OCI-LY1 (cell line): Measurements from ENCODE around the gene WASF1.
"Not testable (repeated sequence)": the region's sequence is repeated elsewhere in the genome, so short reads cannot be mapped to it uniquely, and the experiment has no call there.

ENCODE experiments used
- H2AFZ ChIP-seq: fragments of 200-600 bp; sonication (generic), shearing (Covaris generic); 2 replicates; pipeline ENCODE4 v1.6.0; 2014; ENCODE audit warnings: antibody characterized with exemption, mild to moderate bottlenecking, low read length
- H3F3A ChIP-seq: fragments of 200-600 bp; sonication (generic), shearing (Covaris generic); 2 replicates; pipeline ENCODE4 v1.6.0; 2014; ENCODE audit warnings: mild to moderate bottlenecking, antibody characterized with exemption, low read length, moderate library complexity; ENCODE audit not compliant: insufficient read depth
- H3K27ac ChIP-seq: fragments of 200-600 bp; sonication (generic); 2 replicates; pipeline ENCODE4 v1.5.1; 2014; ENCODE audit warnings: low read length, mixed run types, mild to moderate bottlenecking, low read depth; ENCODE audit not compliant: poor library complexity, severe bottlenecking
- H3K27me3 ChIP-seq: fragments of 200-600 bp; sonication (generic); 2 replicates; pipeline ENCODE4 v1.6.0; 2014; ENCODE audit warnings: antibody characterized with exemption, mild to moderate bottlenecking, low read length, moderate library complexity; ENCODE audit not compliant: insufficient read depth
- H3K36me3 ChIP-seq: fragments of 200-600 bp; sonication (generic); 2 replicates; pipeline ENCODE4 v1.6.1; 2014; ENCODE audit warnings: mild to moderate bottlenecking, antibody characterized with exemption, low read length, moderate library complexity, mixed read lengths; ENCODE audit not compliant: insufficient read depth
- H3K4me1 ChIP-seq: fragments of 200-600 bp; sonication (generic); 2 replicates; pipeline ENCODE4 v1.5.1; 2014; ENCODE audit warnings: mild to moderate bottlenecking, low read length, moderate library complexity; ENCODE audit not compliant: insufficient read depth, severe bottlenecking
- H3K4me2 ChIP-seq: fragments of 200-600 bp; sonication (generic), shearing (Covaris generic); 2 replicates; pipeline ENCODE4 v1.6.1; 2014; ENCODE audit warnings: low read length
- H3K4me3 ChIP-seq: fragments of 200-600 bp; sonication (generic); 2 replicates; pipeline ENCODE4 v1.5.1; 2014; ENCODE audit warnings: low read length, low read depth, mild to moderate bottlenecking, mixed read lengths; ENCODE audit not compliant: poor library complexity, severe bottlenecking
- H3K79me2 ChIP-seq: fragments of 200-600 bp; shearing (Covaris generic); 2 replicates; pipeline ENCODE4 v1.6.1; 2016; ENCODE audit warnings: mixed run types, low read length, mixed read lengths; ENCODE audit not compliant: insufficient read depth
- H3K9ac ChIP-seq: fragments of 200-600 bp; sonication (generic), shearing (Covaris generic); 2 replicates; pipeline ENCODE4 v1.6.1; 2014; ENCODE audit warnings: mild to moderate bottlenecking, low read length, mixed read lengths
- H3K9me2 ChIP-seq: fragments of 200-600 bp; sonication (generic), shearing (Covaris generic); 2 replicates; pipeline ENCODE4 v1.6.1; 2014; ENCODE audit warnings: low read depth, mild to moderate bottlenecking, low read length, mixed read lengths
- H3K9me3 ChIP-seq: fragments of 200-600 bp; shearing (Covaris generic); 2 replicates; pipeline ENCODE4 v1.6.1; 2014; ENCODE audit warnings: low read length, mixed read lengths
- H4K20me1 ChIP-seq: fragments of 200-600 bp; sonication (generic), shearing (Covaris generic); 2 replicates; pipeline ENCODE4 v1.6.0; 2016; ENCODE audit warnings: mild to moderate bottlenecking, low read length; ENCODE audit not compliant: insufficient read depth
- EZH2 ChIP-seq: fragments of 200-600 bp; sonication (generic), shearing (Covaris generic); IDR thresholded peaks from 2 replicates; pipeline ENCODE4 v1.8.0; 2017; ENCODE audit warnings: borderline replicate concordance, mixed run types, mild to moderate bottlenecking, antibody characterized with exemption, low read length, moderate library complexity, mixed read lengths
- TF ChIP-seq, protein P1 (sequence below): fragments of 200-600 bp; sonication (generic), shearing (Covaris generic); IDR thresholded peaks from 2 replicates; pipeline ENCODE4 v1.5.1; 2017; ENCODE audit warnings: mild to moderate bottlenecking, antibody characterized with exemption, low read length, moderate library complexity, mixed read lengths

Gene WASF1

DNA sequence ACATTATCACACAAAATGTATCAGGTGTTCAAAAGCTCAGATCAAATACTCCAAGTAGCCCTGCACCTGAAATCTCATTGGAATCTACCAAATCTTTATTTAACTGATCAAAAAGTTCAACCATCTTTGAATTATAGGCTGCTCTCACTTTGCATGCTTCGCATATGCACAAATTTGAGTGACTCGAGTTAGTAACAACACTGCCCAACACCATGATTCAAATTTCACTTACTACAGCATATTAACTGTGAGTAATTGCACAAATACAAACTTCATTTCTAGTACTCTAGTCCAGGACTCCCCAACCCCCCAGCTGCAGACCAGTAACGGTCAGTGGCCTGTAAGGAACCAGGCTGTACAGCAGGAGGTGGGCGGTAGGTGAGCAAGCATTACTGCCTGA is 51.1 kb downstream of the WASF1 start:
- TF ChIP-seq EZH2 = no peak
- TF ChIP-seq, protein P1, sequence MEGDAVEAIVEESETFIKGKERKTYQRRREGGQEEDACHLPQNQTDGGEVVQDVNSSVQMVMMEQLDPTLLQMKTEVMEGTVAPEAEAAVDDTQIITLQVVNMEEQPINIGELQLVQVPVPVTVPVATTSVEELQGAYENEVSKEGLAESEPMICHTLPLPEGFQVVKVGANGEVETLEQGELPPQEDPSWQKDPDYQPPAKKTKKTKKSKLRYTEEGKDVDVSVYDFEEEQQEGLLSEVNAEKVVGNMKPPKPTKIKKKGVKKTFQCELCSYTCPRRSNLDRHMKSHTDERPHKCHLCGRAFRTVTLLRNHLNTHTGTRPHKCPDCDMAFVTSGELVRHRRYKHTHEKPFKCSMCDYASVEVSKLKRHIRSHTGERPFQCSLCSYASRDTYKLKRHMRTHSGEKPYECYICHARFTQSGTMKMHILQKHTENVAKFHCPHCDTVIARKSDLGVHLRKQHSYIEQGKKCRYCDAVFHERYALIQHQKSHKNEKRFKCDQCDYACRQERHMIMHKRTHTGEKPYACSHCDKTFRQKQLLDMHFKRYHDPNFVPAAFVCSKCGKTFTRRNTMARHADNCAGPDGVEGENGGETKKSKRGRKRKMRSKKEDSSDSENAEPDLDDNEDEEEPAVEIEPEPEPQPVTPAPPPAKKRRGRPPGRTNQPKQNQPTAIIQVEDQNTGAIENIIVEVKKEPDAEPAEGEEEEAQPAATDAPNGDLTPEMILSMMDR = no peak
- Histone ChIP-seq H3K36me3 (no peaks in the 10 kb centered on the region), H3K27me3 (no peaks in the 10 kb centered on the region), H2AFZ (no peak overlapping the region), H3K4me3 (no peak overlapping the region), H4K20me1 (no peaks in the 10 kb centered on the region), H3K79me2 (no peaks in the 10 kb centered on the region), H3K9me3 (no peaks in the 10 kb centered on the region), H3K9ac (no peak overlapping the region), H3K9me2 (no peaks in the 10 kb centered on the region), H3F3A (no peaks in the 10 kb centered on the region), H3K4me1 (no peaks in the 10 kb centered on the region), H3K4me2 (no peak overlapping the region), H3K27ac (no peak overlapping the region)

DNA sequence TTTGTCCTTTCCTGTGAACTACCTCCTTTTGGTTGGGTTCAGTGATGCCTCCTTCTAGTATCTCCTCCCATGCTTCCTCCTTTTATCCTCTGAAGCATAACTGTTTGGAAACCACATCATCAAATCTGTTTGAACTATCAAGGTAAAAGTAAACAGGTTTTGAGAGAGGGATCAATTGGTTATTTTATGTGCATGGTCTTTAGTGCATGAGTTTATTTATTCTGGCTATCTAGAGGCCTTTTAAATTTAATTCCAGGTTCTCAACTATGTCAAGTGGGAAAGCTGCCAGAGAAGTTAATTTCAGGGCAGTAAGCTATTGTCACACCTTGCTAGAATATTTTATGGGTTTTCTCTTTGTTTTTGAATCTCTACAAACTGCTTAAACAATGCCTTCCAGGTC is 54.1 kb downstream of the WASF1 start:
- Histone ChIP-seq H3K4me3 (no peak overlapping the region), H3K36me3 (no peaks in the 10 kb centered on the region), H3K9me3 (no peaks in the 10 kb centered on the region), H3K27ac (no peak overlapping the region), H2AFZ (no peak overlapping the region), H4K20me1 (no peaks in the 10 kb centered on the region), H3K9me2 (no peaks in the 10 kb centered on the region), H3K9ac (no peak overlapping the region), H3F3A (no peaks in the 10 kb centered on the region), H3K27me3 (no peaks in the 10 kb centered on the region), H3K4me2 (no peak overlapping the region), H3K4me1 (no peaks in the 10 kb centered on the region), H3K79me2 (no peaks in the 10 kb centered on the region)
- no peak for TF ChIP-seq EZH2
- TF ChIP-seq, protein P1 = no peak

DNA sequence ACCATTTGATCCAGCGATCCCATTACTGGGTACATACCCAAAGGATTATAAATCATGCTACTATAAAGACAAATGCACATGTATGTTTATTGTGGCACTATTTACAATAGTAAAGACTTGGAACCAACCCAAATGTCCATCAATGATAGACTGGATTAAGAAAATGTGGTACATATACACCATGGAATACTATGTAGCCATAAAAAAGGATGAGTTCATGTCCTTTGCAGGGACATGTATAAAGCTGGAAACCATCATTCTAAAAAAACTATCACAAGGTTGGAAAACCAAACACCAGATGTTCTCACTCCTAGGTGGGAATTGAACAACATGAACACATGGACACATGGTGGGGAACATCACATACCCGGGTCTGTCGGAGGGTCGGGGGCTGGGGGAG is 57.8 kb downstream of the WASF1 start:
- not testable (repeated sequence) for H3K27ac ChIP-seq, H3F3A ChIP-seq, H3K9me2 ChIP-seq, H3K4me2 ChIP-seq, H2AFZ ChIP-seq, H3K4me3 ChIP-seq, H3K79me2 ChIP-seq, H3K9me3 ChIP-seq, H4K20me1 ChIP-seq, H3K27me3 ChIP-seq, H3K9ac ChIP-seq, H3K36me3 ChIP-seq, H3K4me1 ChIP-seq

DNA sequence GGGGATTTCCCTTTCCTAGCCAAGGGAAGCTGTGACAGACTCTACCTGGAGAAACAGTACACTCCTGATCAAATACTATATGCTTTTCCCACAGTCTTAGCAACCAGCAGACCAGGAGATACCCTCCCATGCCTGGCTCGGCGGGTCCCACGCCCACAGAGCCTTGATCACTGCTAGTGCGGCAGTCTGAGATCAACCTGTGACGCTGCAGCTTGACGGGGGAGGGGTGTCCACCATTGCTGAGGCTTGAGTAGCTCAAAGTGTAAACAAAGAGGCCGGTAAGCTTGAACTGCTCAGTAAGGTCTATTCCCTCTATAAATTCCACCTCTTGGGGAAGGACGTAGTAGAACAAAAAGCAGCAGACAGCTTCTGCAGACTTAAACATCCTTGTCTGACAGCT is 63.2 kb downstream of the WASF1 start:
- Histone ChIP-seq H3K9ac (no peak overlapping the region), H3K4me3 (no peak overlapping the region), H3K9me3 (no peaks in the 10 kb centered on the region), H2AFZ (no peak overlapping the region), H3K27me3 (no peaks in the 10 kb centered on the region), H3F3A (no peaks in the 10 kb centered on the region), H3K9me2 (no peaks in the 10 kb centered on the region), H3K36me3 (no peaks in the 10 kb centered on the region), H3K4me1 (no peaks in the 10 kb centered on the region), H3K79me2 (no peaks in the 10 kb centered on the region), H3K27ac (no peak overlapping the region), H4K20me1 (no peaks in the 10 kb centered on the region), H3K4me2 (no peak overlapping the region)
- TF ChIP-seq, protein P1 = no peak
- no peak for TF ChIP-seq EZH2
